GM10248 (cell line): ENCODE data around the gene DRAM1.

Experiments used
- CTCF ChIA-PET: fragments of 300-600 bp; sonication (Branson Sonifier 250); formaldehyde crosslinking; extraction: SDS; loops from one replicate; lab custom pipeline; 2021; ENCODE audit warnings: antibody characterized with exemption; lab: Yijun Ruan, JAX
- POLR2A ChIA-PET: fragments of 350-650 bp; sonication (Branson Sonifier 250); formaldehyde crosslinking; extraction: SDS; loops from one replicate; lab custom pipeline; 2020; ENCODE audit warnings: antibody characterized with exemption; lab: Yijun Ruan, JAX
- DNase-seq: peaks from one replicate; pipeline ENCODE4 v3.0.0; 2012; ENCODE audit errors: extremely low spot score
- CTCF ChIP-seq: IDR thresholded peaks from 2 replicates; pipeline ENCODE4 v1.5.1; 2012; ENCODE audit warnings: mild to moderate bottlenecking, low read depth; ENCODE audit errors: extremely low read depth, missing control alignments, control extremely low read depth

DRAM1 gene

GRCh38 chr12:101876861-101877805 is at the start of gene DRAM1:
Gene DRAM1 (plus strand): TSS chr12:101877580. CDS start chr12:101877790, 210 bp downstream.
- ChIA-PET POLR2A (interaction anchor here (0.9 to 1.0 kb wide), 2 partner anchors 9 to 35 kb away, joined by 3 read pairs; no protein-coding TSS in a partner anchor), CTCF (interaction anchor here (0.5 to 1.7 kb wide), 5 partner anchors 9 to 103 kb away, joined by 3 to 5 read pairs (median 3); no protein-coding TSS in a partner anchor)
- TF ChIP-seq CTCF = peak; percentile 28
- peak; percentile 90 for DNase-seq

DNA sequence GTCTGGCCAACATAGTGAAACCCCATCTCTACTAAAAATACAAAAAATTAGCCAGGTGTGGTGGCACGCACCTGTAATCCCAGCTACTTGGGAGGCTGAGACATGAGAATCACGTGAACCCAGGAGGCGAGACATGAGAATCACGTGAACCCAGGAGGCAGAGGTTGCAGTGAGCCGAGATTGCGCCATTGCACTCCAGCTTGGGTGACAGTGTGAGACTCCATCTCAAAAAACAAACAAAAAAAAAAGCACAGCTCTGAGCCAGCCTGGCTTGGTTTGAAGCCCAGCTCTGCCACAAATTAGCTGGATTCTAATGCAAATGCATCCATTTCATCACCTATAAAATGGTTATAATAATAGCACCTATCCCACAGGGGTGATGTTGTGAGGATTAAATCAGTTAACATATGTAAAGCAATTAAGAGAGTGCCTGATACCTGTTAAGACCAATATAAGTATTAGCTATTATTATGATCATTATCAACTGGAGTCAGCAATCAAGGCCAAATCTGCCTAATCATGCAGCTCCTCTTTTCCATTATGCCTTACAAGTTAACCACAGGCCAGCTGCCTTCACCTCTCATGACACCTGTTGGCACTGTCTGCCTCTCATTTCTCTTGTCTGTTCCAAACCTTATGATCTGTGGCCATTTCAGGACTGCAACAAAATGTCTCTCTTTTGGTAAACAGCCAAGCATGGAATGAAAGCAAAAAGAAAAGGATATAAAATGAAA is 48.8 kb upstream of the DRAM1 start:
- DNase-seq = no peak
- POLR2A ChIA-PET = no interaction called here
- no peak for TF ChIP-seq CTCF
- CTCF ChIA-PET = interaction anchor here (0.7 to 17.9 kb wide), 13 partner anchors 13 to 111 kb away, joined by 3 to 262 read pairs (median 3); no protein-coding TSS in a partner anchor

- POLR2A ChIA-PET = interaction anchor here (0.7 to 1.3 kb wide), 4 partner anchors 9 to 1256 kb away, joined by 3 to 8 read pairs (median 5); partner anchors contain the start of gene GAS2L3
- DNase-seq = no peak
- CTCF ChIA-PET = interaction anchor here (0.8 to 17.9 kb wide), 27 partner anchors 8 to 435 kb away, joined by 3 to 262 read pairs (median 5); no protein-coding TSS in a partner anchor
- TF ChIP-seq CTCF = no peak
These were observed 47.6 kb upstream of the DRAM1 start for GRCh38 chr12:101829639-101830366.

- ChIA-PET POLR2A (interaction anchor here (0.7 to 1.3 kb wide), 3 partner anchors 10 to 24 kb away, joined by 3 to 8 read pairs (median 3); no protein-coding TSS in a partner anchor), CTCF (interaction anchor here (0.7 to 17.9 kb wide), 34 partner anchors 8 to 436 kb away, joined by 3 to 262 read pairs (median 4); no protein-coding TSS in a partner anchor)
- DNase-seq = peak; percentile 96
- TF ChIP-seq CTCF = peak; percentile 89
These were observed 46.7 kb upstream of the DRAM1 start, which contains the start of gene GNPTAB for GRCh38 chr12:101830367-101831325. Gene GNPTAB (minus strand): TSS chr12:101830959. CDS start chr12:101830675, 284 bp downstream.

- no peak for TF ChIP-seq CTCF
- ChIA-PET POLR2A (no interaction called here), CTCF (interaction anchor here (1.2 to 17.9 kb wide), 10 partner anchors 13 to 425 kb away, joined by 3 to 262 read pairs (median 14); no protein-coding TSS in a partner anchor)
- no peak for DNase-seq
These were observed 45.4 kb upstream of the DRAM1 start for GRCh38 chr12:101832030-101832429.
